Keratinocyte (primary cell): Measurements from ENCODE around the gene CFAP54. TPM values are rescaled to one million over a fixed set of nuclear protein-coding genes. Genes with fewer than 3 reads are reported as not detected.

Source experiments
- DNase-seq: peaks from one replicate; pipeline ENCODE4 v3.0.0-alpha.2; 2011; ENCODE audit warnings: low read depth, missing footprints, low spot score
- FAIRE-seq: peaks from 2 replicates; lab custom pipeline; 2011; peaks lifted over from hg19 to GRCh38; lab: Jason Lieb, UNC
- H2AFZ ChIP-seq: 2 replicates; pipeline ENCODE4 v1.6.0; 2012; ENCODE audit warnings: low read length, control low read depth, inconsistent platforms; ENCODE audit not compliant: control insufficient read depth
- H3K27ac ChIP-seq: 2 replicates; pipeline ENCODE4 v1.5.1; 2011; ENCODE audit warnings: low read length; ENCODE audit not compliant: control insufficient read depth, insufficient read depth
- H3K27me3 ChIP-seq: 3 replicates; pipeline ENCODE4 v1.6.0; 2011; ENCODE audit warnings: low read length; ENCODE audit not compliant: control insufficient read depth, insufficient read depth; ENCODE audit errors: extremely low read depth
- H3K36me3 ChIP-seq, 2 experiments: 2 replicates in 1 of 2; 3 replicates in 1 of 2; pipeline ENCODE4 v1.5.1; 2011; ENCODE audit warnings: low read length in 2 of 2, mild to moderate bottlenecking in 1 of 2; ENCODE audit not compliant: control insufficient read depth in 2 of 2, insufficient read depth in 2 of 2; ENCODE audit errors: extremely low read depth in 1 of 2
- H3K4me1 ChIP-seq: 3 replicates; pipeline ENCODE4 v1.5.1; 2011; ENCODE audit warnings: low read length; ENCODE audit not compliant: control insufficient read depth, insufficient read depth; ENCODE audit errors: extremely low read depth
- H3K4me2 ChIP-seq: 3 replicates; pipeline ENCODE4 v1.6.0; 2011; ENCODE audit warnings: low read depth, low read length; ENCODE audit not compliant: control insufficient read depth, insufficient read depth; ENCODE audit errors: extremely low read depth
- H3K4me3 ChIP-seq, 3 experiments: fragments of 200-600 bp in 1 of 3; sonication (generic) in 1 of 3; 2 replicates in 2 of 3; 3 replicates in 1 of 3; pipeline ENCODE4 v1.5.1; 2011 to 2016; ENCODE audit warnings: low read length in 3 of 3, mild to moderate bottlenecking in 3 of 3, control low read depth in 2 of 3, inconsistent platforms in 1 of 3, low read depth in 1 of 3, mixed read lengths in 1 of 3, mixed run types in 1 of 3, moderate library complexity in 1 of 3; ENCODE audit not compliant: control insufficient read depth in 2 of 3, insufficient read depth in 2 of 3; ENCODE audit errors: extremely low read depth in 1 of 3
- H3K79me2 ChIP-seq: 2 replicates; pipeline ENCODE4 v1.6.0; 2012; ENCODE audit warnings: low read length; ENCODE audit not compliant: control insufficient read depth, insufficient read depth
- H3K9ac ChIP-seq: 3 replicates; pipeline ENCODE4 v1.6.0; 2011; ENCODE audit warnings: low read length; ENCODE audit not compliant: control insufficient read depth, insufficient read depth; ENCODE audit errors: extremely low read depth
- H3K9me1 ChIP-seq: 3 replicates; pipeline ENCODE4 v1.6.0; 2011; ENCODE audit warnings: low read length; ENCODE audit not compliant: control insufficient read depth, insufficient read depth; ENCODE audit errors: extremely low read depth
- H3K9me3 ChIP-seq: 2 replicates; pipeline ENCODE4 v1.5.1; 2012; ENCODE audit warnings: low read depth, low read length; ENCODE audit not compliant: control insufficient read depth
- H4K20me1 ChIP-seq: 3 replicates; pipeline ENCODE4 v1.6.0; 2011; ENCODE audit warnings: low read length; ENCODE audit not compliant: control insufficient read depth, insufficient read depth; ENCODE audit errors: extremely low read depth
- CTCF ChIP-seq, 3 experiments: IDR thresholded peaks in 1 of 3; conservative IDR thresholded peaks in 1 of 3; optimal IDR thresholded peaks in 1 of 3; 2 replicates in 2 of 3; 3 replicates in 1 of 3; pipeline versions ENCODE3 to v1.5.1; 2011; ENCODE audit warnings: low read length in 3 of 3, mild to moderate bottlenecking in 3 of 3, moderate library complexity in 2 of 3, control low read depth in 1 of 3, inconsistent platforms in 1 of 3; ENCODE audit not compliant: insufficient read depth in 2 of 3; ENCODE audit errors: extremely low read depth in 1 of 3
- EZH2 ChIP-seq: IDR thresholded peaks from one replicate; pipeline ENCODE4 v1.6.1; 2012; ENCODE audit warnings: inconsistent platforms, mild to moderate bottlenecking, low read length, moderate library complexity
- dilution Hi-C: fragments of 300-500 bp; cut with MboI; formaldehyde crosslinking; loops from one replicate; pipeline ENCODE4 v1.7.0; 2020; ENCODE audit warnings: low sequenced_read_pairs; ENCODE audit not compliant: extremely low pct_ligation_motif_present
- polyA plus RNA-seq, 5 experiments: library from polyadenylated mRNA; depleted of rRNA in 3 of 5; stranded (reverse) in 3 of 5; stranded (forward) in 1 of 5; unstranded in 1 of 5; fragments of >200 nt; gene quantifications; 1 replicate in 1 of 5; 2 replicates in 3 of 5; 3 replicates in 1 of 5; pipeline versions ENCODE4 v1.2.1 to v1.2.3, GENCODE V29; 2011 to 2012; ENCODE audit warnings: missing spikeins in 2 of 5, low read depth in 1 of 5, low replicate concordance in 1 of 5

CFAP54 gene
- polyA plus RNA-seq, 1 donor (not counting 4 experiments of a cell fraction or from before 2014, with no cell fraction given): 1.2 TPM

GRCh38 chr12:96751626-96752025 is 262.2 kb downstream of the CFAP54 start:
- Histone ChIP-seq H3K9me3 (no peaks in the 10 kb centered on the region), H2AFZ (peak overlapping the region; percentile 26), H3K9me1 (no peaks in the 10 kb centered on the region), H3K27me3 (no peaks in the 10 kb centered on the region), H3K4me3 (no peak overlapping the region), H3K36me3 (no peaks in the 10 kb centered on the region), H3K4me2 (no peak overlapping the region), H3K4me1 (peaks cover 9% of the 10 kb centered on the region), H3K9ac (no peak overlapping the region), H4K20me1 (no peaks in the 10 kb centered on the region), H3K79me2 (no peaks in the 10 kb centered on the region), H3K27ac (no peak overlapping the region)
- TF ChIP-seq CTCF (optimal IDR thresholded peaks at IDR 0.05 in 1 of 3, IDR thresholded peaks at IDR 0.05 in 1 of 3, conservative IDR thresholded peaks at IDR 0.05 in 1 of 3; ENCODE audit: extremely low read depth in 1 of 3, insufficient read depth in 2 of 3, low read length in 3 of 3) (no peak), EZH2 (no peak)
- FAIRE-seq (no peak), DNase-seq (no peak)
- dilution Hi-C loops: no loop called here

GRCh38 chr12:96752211-96752610 is 262.8 kb downstream of the CFAP54 start:
- Histone ChIP-seq H3K9ac (no peak overlapping the region), H3K36me3 (no peaks in the 10 kb centered on the region), H3K4me3 (no peak overlapping the region), H3K9me3 (no peaks in the 10 kb centered on the region), H3K79me2 (no peaks in the 10 kb centered on the region), H3K27ac (no peak overlapping the region), H3K4me2 (no peak overlapping the region), H2AFZ (no peak overlapping the region), H3K27me3 (no peaks in the 10 kb centered on the region), H4K20me1 (no peaks in the 10 kb centered on the region), H3K9me1 (no peaks in the 10 kb centered on the region), H3K4me1 (peaks cover 9% of the 10 kb centered on the region)
- dilution Hi-C loops: no loop called here
- DNase-seq (no peak), FAIRE-seq (no peak)
- TF ChIP-seq EZH2 (no peak), CTCF (optimal IDR thresholded peaks at IDR 0.05 in 1 of 3, IDR thresholded peaks at IDR 0.05 in 1 of 3, conservative IDR thresholded peaks at IDR 0.05 in 1 of 3; ENCODE audit: extremely low read depth in 1 of 3, insufficient read depth in 2 of 3, low read length in 3 of 3) (no peak)
